NCI-H526 (cell line): ENCODE data around the gene CDYL2.

Experiments used
- DNase-seq, 2 experiments: peaks; one replicate each; lab custom pipeline; 2025; lab: John Stamatoyannopoulos, UW

CDYL2 gene

GRCh38 chr16:80594756-80595155 lies 209.6 kb downstream of the CDYL2 start:
- no peak for DNase-seq

- DNase-seq, result no peak
Measured at GRCh38 chr16:80592273-80592672, 212.1 kb downstream of the CDYL2 start.

- DNase-seq, result no peak
Measured at GRCh38 chr16:80591071-80591915, 213.1 kb downstream of the CDYL2 start.

GRCh38 chr16:80587071-80587470 lies 217.3 kb downstream of the CDYL2 start:
- DNase-seq, result no peak

GRCh38 chr16:80586476-80586875 lies 217.9 kb downstream of the CDYL2 start:
- no peak for DNase-seq

- DNase-seq, result no peak
Measured at GRCh38 chr16:80585764-80586163, 218.6 kb downstream of the CDYL2 start.

GRCh38 chr16:80583466-80583865 lies 220.9 kb downstream of the CDYL2 start:
- no peak for DNase-seq

GRCh38 chr16:80580109-80580832 lies 224.1 kb downstream of the CDYL2 start:
- no peak for DNase-seq

GRCh38 chr16:80577485-80578280 lies 226.7 kb downstream of the CDYL2 start:
- no peak for DNase-seq

- no peak for DNase-seq
Measured at GRCh38 chr16:80576343-80576912, 228.0 kb downstream of the CDYL2 start.

- DNase-seq, result no peak
Measured at GRCh38 chr16:80573700-80574120, 230.7 kb downstream of the CDYL2 start.

- DNase-seq, result no peak
Measured at GRCh38 chr16:80570106-80570478, 234.3 kb downstream of the CDYL2 start.

GRCh38 chr16:80569440-80570105 lies 234.8 kb downstream of the CDYL2 start:
- no peak for DNase-seq

GRCh38 chr16:80564394-80564793 lies 240.0 kb downstream of the CDYL2 start:
- DNase-seq, result no peak

GRCh38 chr16:80563066-80563465 lies 241.3 kb downstream of the CDYL2 start:
- DNase-seq, result no peak

GRCh38 chr16:80559369-80559768 lies 245.0 kb downstream of the CDYL2 start:
- DNase-seq, result no peak

- no peak for DNase-seq
Measured at GRCh38 chr16:80557037-80557436, 247.4 kb downstream of the CDYL2 start.

GRCh38 chr16:80556481-80556880 lies 247.9 kb downstream of the CDYL2 start:
- no peak for DNase-seq

GRCh38 chr16:80554033-80554432 lies 250.4 kb downstream of the CDYL2 start:
- DNase-seq, result no peak

- DNase-seq, result no peak
Measured at GRCh38 chr16:80552277-80552676, 252.1 kb downstream of the CDYL2 start.
